Suprapubic skin (tissue), 4 donors: ENCODE results near the gene OSR1. TPM values are rescaled to one million over a fixed set of nuclear protein-coding genes. Genes with fewer than 3 reads are reported as not detected.

ENCODE experiments used
- DNase-seq, 2 donors: peaks; one replicate each; pipeline ENCODE4 v3.0.0-alpha.2; 2019; ENCODE audit warnings: low spot score in 2 of 2
- H3K27ac ChIP-seq: fragments of 200-600 bp; sonication (generic); one replicate; pipeline ENCODE4 v1.5.1; 2019
- H3K27me3 ChIP-seq: fragments of 200-600 bp; sonication (generic); one replicate; pipeline ENCODE4 v1.5.1; 2019
- H3K36me3 ChIP-seq: fragments of 200-600 bp; sonication (generic); one replicate; pipeline ENCODE4 v1.5.1; 2019
- H3K4me1 ChIP-seq: fragments of 200-600 bp; sonication (generic); one replicate; pipeline ENCODE4 v1.5.1; 2019
- H3K4me3 ChIP-seq: fragments of 200-600 bp; sonication (generic); one replicate; pipeline ENCODE4 v1.5.1; 2019; ENCODE audit warnings: mild to moderate bottlenecking
- H3K9me3 ChIP-seq: fragments of 200-600 bp; sonication (generic); one replicate; pipeline ENCODE4 v1.5.1; 2019
- CTCF ChIP-seq, 2 donors: fragments of 200-600 bp in 1 of 2; fragments of 450-650 bp in 1 of 2; sonication (generic) in 1 of 2; IDR thresholded peaks; one replicate each; pipeline ENCODE4 v1.5.1; 2016 to 2019; ENCODE audit warnings: antibody characterized with exemption in 2 of 2, mild to moderate bottlenecking in 1 of 2, moderate library complexity in 1 of 2
- EP300 ChIP-seq: sonication (generic); formaldehyde crosslinking; IDR thresholded peaks from one replicate; pipeline ENCODE4 v1.6.1; 2017; ENCODE audit warnings: antibody characterized with exemption
- POLR2A ChIP-seq, 2 donors: fragments of 450-650 bp; IDR thresholded peaks; one replicate each; pipeline ENCODE4 v1.6.1; 2017; ENCODE audit warnings: antibody characterized with exemption in 2 of 2, mild to moderate bottlenecking in 2 of 2, moderate library complexity in 2 of 2
- POLR2AphosphoS5 ChIP-seq, 3 donors: sonication (generic); formaldehyde crosslinking; IDR thresholded peaks; one replicate each; pipeline ENCODE4 v1.6.1; 2017; ENCODE audit warnings: antibody characterized with exemption in 3 of 3
- WGBS: methylation state at CpG from one replicate; pipeline ENCODE4 v1.1.5; 2018; 5-methylcytosine and 5-hydroxymethylcytosine counted together
- total RNA-seq, 4 donors: library from RNA; depleted of rRNA; stranded (reverse); fragments of >200 nt; gene quantifications; one replicate each; pipeline ENCODE4 v1.1.0, GENCODE V29; 2016

OSR1 gene
- total RNA-seq, 4 donors from 2014 or later = 3.0 to 12.8 (median 5.6) TPM

GRCh38 chr2:19348692-19349091, 9.7 kb downstream of the OSR1 start:
- Histone ChIP-seq H3K27me3 (peaks cover 46% of the 10 kb centered on the region), H3K4me3 (peak overlapping the region; percentile 75), H3K4me1 (peaks cover 28% of the 10 kb centered on the region), H3K27ac (peak overlapping the region; percentile 91), H3K36me3 (no peaks in the 10 kb centered on the region), H3K9me3 (no peaks in the 10 kb centered on the region)
- TF ChIP-seq POLR2A (IDR thresholded peaks at IDR 0.05) = no peak
- TF ChIP-seq EP300 = no peak
- TF ChIP-seq CTCF (IDR thresholded peaks at IDR 0.05) = no peak
- DNase-seq = no peak
- WGBS = 84% methylated on average over 8 of the region's 8 CpGs

- Histone ChIP-seq H3K36me3 (no peaks in the 10 kb centered on the region), H3K27me3 (peaks cover 38% of the 10 kb centered on the region), H3K27ac (peak overlapping the region; percentile 91), H3K4me1 (peaks cover 28% of the 10 kb centered on the region), H3K4me3 (peak overlapping the region; percentile 75), H3K9me3 (no peaks in the 10 kb centered on the region)
- WGBS = 3% methylated on average over 34 of the region's 76 CpGs
- no peak for TF ChIP-seq CTCF (IDR thresholded peaks at IDR 0.05)
- TF ChIP-seq POLR2A (IDR thresholded peaks at IDR 0.05) = peak; percentile 75 to 90
- TF ChIP-seq POLR2AphosphoS5 (IDR thresholded peaks at IDR 0.05) = peak; percentile 51 to 88 (median 82)
- no peak for TF ChIP-seq EP300
- DNase-seq = peak; percentile 99
Measured at GRCh38 chr2:19347619-19348562, 10.5 kb downstream of the OSR1 start.

- H3K27ac ChIP-seq = peak overlapping the region; percentile 91
- no peaks in the 10 kb centered on the region for H3K36me3 ChIP-seq
- H3K9me3 ChIP-seq = no peaks in the 10 kb centered on the region
- WGBS = 40% methylated on average over 6 of the region's 6 CpGs
- H3K27me3 ChIP-seq = peaks cover 30% of the 10 kb centered on the region
- peak overlapping the region; percentile 75 for H3K4me3 ChIP-seq
- peaks cover 28% of the 10 kb centered on the region for H3K4me1 ChIP-seq
- no peak for TF ChIP-seq POLR2AphosphoS5 (IDR thresholded peaks at IDR 0.05)
- TF ChIP-seq CTCF (IDR thresholded peaks at IDR 0.05) = no peak
- TF ChIP-seq POLR2A (IDR thresholded peaks at IDR 0.05) = no peak
- TF ChIP-seq EP300 = no peak
- no peak for DNase-seq
Measured at GRCh38 chr2:19346983-19347618, 11.3 kb downstream of the OSR1 start.

- H3K36me3 ChIP-seq = no peaks in the 10 kb centered on the region
- H3K4me1 ChIP-seq = no peaks in the 10 kb centered on the region
- WGBS = 96% methylated on average over 1 of the region's 1 CpG
Measured at GRCh38 chr2:19337742-19338141, 20.7 kb downstream of the OSR1 start.

More at GRCh38 chr2:19337742-19338141, 20.7 kb downstream of the OSR1 start:
- TF ChIP-seq POLR2AphosphoS5 (IDR thresholded peaks at IDR 0.05) = no peak
- no peak for TF ChIP-seq CTCF (IDR thresholded peaks at IDR 0.05)
- no peak for TF ChIP-seq POLR2A (IDR thresholded peaks at IDR 0.05)
- no peak for TF ChIP-seq EP300
- Histone ChIP-seq H3K27ac (no peak overlapping the region), H3K4me3 (no peak overlapping the region), H3K27me3 (no peaks in the 10 kb centered on the region), H3K9me3 (no peaks in the 10 kb centered on the region)
- DNase-seq = no peak
